GM23338 (cell line): ENCODE results near the gene CCDC187. TPM values are rescaled to one million over a fixed set of nuclear protein-coding genes. Genes with fewer than 3 reads are reported as not detected.

ENCODE experiments used
- ATAC-seq: fragments of 200-7000 bp; cut with Tn5 transposase; 3 replicates; pipeline ENCODE4 v1.9.1; 2020
- DNase-seq: peaks from one replicate; pipeline ENCODE4 v3.0.0-alpha.2; 2015; ENCODE audit warnings: low spot score
- H2AFZ ChIP-seq: fragments of 200-600 bp; sonication (generic); 2 replicates; pipeline ENCODE4 v1.8.0; 2016; ENCODE audit warnings: antibody characterized with exemption, mild to moderate bottlenecking, moderate library complexity
- H3F3A ChIP-seq: fragments of 200-600 bp; sonication (generic); replicated peaks from 2 replicates; pipeline ENCODE4 v1.8.0; 2017; ENCODE audit warnings: antibody characterized with exemption, mixed run types, low read depth
- H3K27ac ChIP-seq: fragments of 200-600 bp; sonication (generic); 2 replicates; pipeline ENCODE4 v1.6.1; 2016; ENCODE audit warnings: low read depth
- H3K27me3 ChIP-seq: fragments of 200-600 bp; sonication (generic); 2 replicates; pipeline ENCODE4 v1.8.0; 2016; ENCODE audit warnings: mild to moderate bottlenecking, mixed run types, moderate library complexity; ENCODE audit not compliant: insufficient read depth
- H3K36me3 ChIP-seq: fragments of 200-600 bp; sonication (generic); 2 replicates; pipeline ENCODE4 v1.8.0; 2016; ENCODE audit warnings: mild to moderate bottlenecking; ENCODE audit not compliant: insufficient read depth
- H3K4me1 ChIP-seq: fragments of 200-600 bp; sonication (generic); 2 replicates; pipeline ENCODE4 v1.8.0; 2016; ENCODE audit warnings: mild to moderate bottlenecking, moderate library complexity; ENCODE audit not compliant: insufficient read depth
- H3K4me2 ChIP-seq: fragments of 200-600 bp; sonication (generic); 2 replicates; pipeline ENCODE4 v1.7.1; 2017; ENCODE audit warnings: mixed run types
- H3K4me3 ChIP-seq: fragments of 200-600 bp; sonication (generic); 2 replicates; pipeline ENCODE4 v1.6.1; 2016; ENCODE audit warnings: mixed run types
- H3K79me2 ChIP-seq: fragments of 200-600 bp; sonication (generic); replicated peaks from 2 replicates; pipeline ENCODE4 v1.8.0; 2017; ENCODE audit warnings: mild to moderate bottlenecking; ENCODE audit not compliant: insufficient read depth
- H3K9me2 ChIP-seq: fragments of 200-600 bp; sonication (generic); 2 replicates; pipeline ENCODE4 v1.8.0; 2017; ENCODE audit not compliant: insufficient read depth
- H4K20me1 ChIP-seq: fragments of 200-600 bp; sonication (generic); replicated peaks from 2 replicates; pipeline ENCODE4 v1.8.0; 2017; ENCODE audit warnings: mild to moderate bottlenecking; ENCODE audit not compliant: insufficient read depth
- H3K27ac Mint-ChIP-seq: 2 replicates; pipeline ENCODE4 v1.8.0; 2020; ENCODE audit warnings: inconsistent platforms, mild to moderate bottlenecking, moderate library complexity, mixed read lengths
- H3K27me3 Mint-ChIP-seq: 3 replicates; pipeline ENCODE4 v1.8.0; 2022; ENCODE audit warnings: low read depth, mild to moderate bottlenecking, moderate library complexity, mixed read lengths, inconsistent platforms; ENCODE audit not compliant: insufficient read depth, poor library complexity
- H3K36me3 Mint-ChIP-seq: 3 replicates; pipeline ENCODE4 v1.8.0; 2021; ENCODE audit warnings: low read depth, mild to moderate bottlenecking, inconsistent platforms, moderate library complexity, mixed read lengths
- H3K4me1 Mint-ChIP-seq: 3 replicates; pipeline ENCODE4 v1.8.0; 2020; ENCODE audit warnings: mild to moderate bottlenecking, inconsistent platforms, mixed read lengths
- H3K4me3 Mint-ChIP-seq: 3 replicates; pipeline ENCODE4 v1.8.0; 2021; ENCODE audit warnings: moderate library complexity, mild to moderate bottlenecking, inconsistent platforms, mixed read lengths
- H3K9me3 Mint-ChIP-seq: 3 replicates; pipeline ENCODE4 v1.8.0; 2020; ENCODE audit warnings: moderate library complexity, mild to moderate bottlenecking, inconsistent platforms, mixed read lengths
- CREB1 ChIP-seq: fragments of 250-450 bp; sonication (Bioruptor Pico); IDR thresholded peaks from 2 replicates; pipeline ENCODE4 v1.5.0; 2020; ENCODE audit warnings: low read depth, mild to moderate bottlenecking, moderate library complexity
- CTCF ChIP-seq, 2 experiments: fragments of 200-600 bp in 1 of 2; sonication (generic) in 1 of 2; conservative IDR thresholded peaks; 2 replicates each; pipeline versions ENCODE4 v1.5.1 to v1.6.1; 2016 to 2017; ENCODE audit warnings: antibody characterized with exemption in 2 of 2, low read depth in 2 of 2, mild to moderate bottlenecking in 2 of 2, moderate library complexity in 1 of 2
- ETS1 ChIP-seq: IDR thresholded peaks from 2 replicates; pipeline ENCODE4 v1.6.1; 2016; ENCODE audit warnings: antibody characterized with exemption
- EZH2 ChIP-seq: fragments of 200-600 bp; sonication (generic); IDR thresholded peaks from one replicate; pipeline ENCODE4 v1.8.0; 2017; ENCODE audit warnings: antibody characterized with exemption, mild to moderate bottlenecking, low read depth; ENCODE audit not compliant: unreplicated experiment
- EZH2phosphoT487 ChIP-seq: fragments of 200-600 bp; sonication (generic); IDR thresholded peaks from one replicate; pipeline ENCODE4 v1.8.1; 2018; ENCODE audit warnings: antibody characterized with exemption; ENCODE audit not compliant: unreplicated experiment
- JUNB ChIP-seq: IDR thresholded peaks from one replicate; pipeline ENCODE4 v1.6.1; 2016; ENCODE audit warnings: antibody characterized with exemption; ENCODE audit not compliant: unreplicated experiment
- POLR2AphosphoS5 ChIP-seq: IDR thresholded peaks from 2 replicates; pipeline ENCODE4 v1.6.1; 2016; ENCODE audit warnings: antibody characterized with exemption, low read depth
- REST ChIP-seq: IDR thresholded peaks from one replicate; pipeline ENCODE4 v1.6.1; 2018; ENCODE audit warnings: antibody characterized with exemption; ENCODE audit not compliant: unreplicated experiment
- STAT1 ChIP-seq: IDR thresholded peaks from one replicate; pipeline ENCODE4 v1.6.1; 2016; ENCODE audit warnings: antibody characterized with exemption; ENCODE audit not compliant: unreplicated experiment
- ZNF114 ChIP-seq: fragments of 250-450 bp; sonication (Bioruptor Pico); IDR thresholded peaks from 2 replicates; pipeline ENCODE4 v1.5.0; 2020; ENCODE audit warnings: mild to moderate bottlenecking, moderate library complexity
- ZNF331 ChIP-seq: fragments of 250-450 bp; sonication (Bioruptor Pico); IDR thresholded peaks from 2 replicates; pipeline ENCODE4 v1.5.0; 2020; ENCODE audit warnings: low read depth, mild to moderate bottlenecking, moderate library complexity
- polyA plus RNA-seq: library from polyadenylated mRNA; unstranded; fragments of >200 nt; fragmentation: Nextera tagmentation; extraction: Ambion mirVana; gene quantifications from 2 replicates; pipeline ENCODE4 v1.2.1, GENCODE V29; 2016
- total RNA-seq: library from RNA; depleted of rRNA; stranded (reverse); fragments of >200 nt; shearing (Covaris generic); gene quantifications from 2 replicates; pipeline ENCODE4 v1.2.3, GENCODE V29; 2014

The CCDC187 gene
- total and polyA plus RNA-seq, 2 experiments from 2014 or later = 0.14 TPM; not detected in 1

- Histone ChIP-seq H4K20me1 (no peaks in the 10 kb centered on the region), H3K4me3 (no peak overlapping the region), H3K4me2 (no peak overlapping the region), H3K4me1 (peaks cover 17% of the 10 kb centered on the region), H2AFZ (no peak overlapping the region), H3K27me3 (no peaks in the 10 kb centered on the region), H3K27ac (no peak overlapping the region), H3K36me3 (no peaks in the 10 kb centered on the region), H3K9me2 (no peaks in the 10 kb centered on the region), H3F3A (0 out of 2 replicates have a peak, but pooled peaks cover 3% of the 10 kb centered on the region), H3K79me2 (no peaks in the 10 kb centered on the region; the same call in 1 of the 2 replicates)
- Mint-ChIP-seq H3K4me3 (no peak overlapping the region), H3K4me1 (peaks cover 8% of the 10 kb centered on the region), H3K27me3 (peaks cover 8% of the 10 kb centered on the region), H3K9me3 (no peaks in the 10 kb centered on the region), H3K27ac (no peak overlapping the region), H3K36me3 (no peaks in the 10 kb centered on the region)
- TF ChIP-seq REST (no peak), EZH2phosphoT487 (no peak), ZNF331 (CRISPR knock-in tag) (no peak), POLR2AphosphoS5 (no peak), ETS1 (no peak), STAT1 (no peak), ZNF114 (CRISPR knock-in tag) (no peak), JUNB (no peak), CTCF (conservative IDR thresholded peaks at IDR 0.05; ENCODE audit: low read depth in 2 of 2) (no peak), EZH2 (no peak), CREB1 (no peak)
- ATAC-seq (no peak), DNase-seq (no peak)
Measured at GRCh38 chr9:136329636-136330405, 25.9 kb upstream of the CCDC187 start.
